Neutrophil (primary cell): ENCODE results near the gene UVRAG.
A peak's percentile ranks its signal among the peaks of the same experiment; 100 is the strongest.

Source experiments
- H3K27ac ChIP-seq: fragments of 200-600 bp; sonication (generic); 2 replicates; pipeline ENCODE4 v1.5.1; 2016; ENCODE audit warnings: mild to moderate bottlenecking, moderate library complexity
- H3K27me3 ChIP-seq: fragments of 200-600 bp; sonication (generic); 2 replicates; pipeline ENCODE4 v1.6.0; 2016; ENCODE audit warnings: mild to moderate bottlenecking
- H3K36me3 ChIP-seq: fragments of 200-600 bp; sonication (generic); 2 replicates; pipeline ENCODE4 v1.5.1; 2017
- H3K4me1 ChIP-seq, 2 experiments: fragments of 200-600 bp in 1 of 2; sonication (generic) in 1 of 2; 1 replicate in 1 of 2; 2 replicates in 1 of 2; pipeline versions ENCODE4 v1.5.1 to v1.6.1; 2013 to 2016; ENCODE audit warnings: low read depth in 1 of 2, low read length in 1 of 2, mild to moderate bottlenecking in 1 of 2, moderate library complexity in 1 of 2; ENCODE audit not compliant: control insufficient read depth in 1 of 2, insufficient read depth in 1 of 2
- H3K4me3 ChIP-seq, 2 experiments: fragments of 200-600 bp in 1 of 2; sonication (generic) in 1 of 2; 1 replicate in 1 of 2; 2 replicates in 1 of 2; pipeline ENCODE4 v1.5.1; 2013 to 2016; ENCODE audit warnings: low read depth in 1 of 2, low read length in 1 of 2, mild to moderate bottlenecking in 1 of 2, moderate library complexity in 1 of 2
- H3K9me3 ChIP-seq: fragments of 200-600 bp; sonication (generic); 2 replicates; pipeline ENCODE4 v1.5.1; 2016
- TF ChIP-seq, protein P1 (sequence below): fragments of 200-600 bp; sonication (generic); IDR thresholded peaks from 2 replicates; pipeline ENCODE4 v1.5.1; 2016; ENCODE audit warnings: antibody characterized with exemption

The UVRAG gene

DNA sequence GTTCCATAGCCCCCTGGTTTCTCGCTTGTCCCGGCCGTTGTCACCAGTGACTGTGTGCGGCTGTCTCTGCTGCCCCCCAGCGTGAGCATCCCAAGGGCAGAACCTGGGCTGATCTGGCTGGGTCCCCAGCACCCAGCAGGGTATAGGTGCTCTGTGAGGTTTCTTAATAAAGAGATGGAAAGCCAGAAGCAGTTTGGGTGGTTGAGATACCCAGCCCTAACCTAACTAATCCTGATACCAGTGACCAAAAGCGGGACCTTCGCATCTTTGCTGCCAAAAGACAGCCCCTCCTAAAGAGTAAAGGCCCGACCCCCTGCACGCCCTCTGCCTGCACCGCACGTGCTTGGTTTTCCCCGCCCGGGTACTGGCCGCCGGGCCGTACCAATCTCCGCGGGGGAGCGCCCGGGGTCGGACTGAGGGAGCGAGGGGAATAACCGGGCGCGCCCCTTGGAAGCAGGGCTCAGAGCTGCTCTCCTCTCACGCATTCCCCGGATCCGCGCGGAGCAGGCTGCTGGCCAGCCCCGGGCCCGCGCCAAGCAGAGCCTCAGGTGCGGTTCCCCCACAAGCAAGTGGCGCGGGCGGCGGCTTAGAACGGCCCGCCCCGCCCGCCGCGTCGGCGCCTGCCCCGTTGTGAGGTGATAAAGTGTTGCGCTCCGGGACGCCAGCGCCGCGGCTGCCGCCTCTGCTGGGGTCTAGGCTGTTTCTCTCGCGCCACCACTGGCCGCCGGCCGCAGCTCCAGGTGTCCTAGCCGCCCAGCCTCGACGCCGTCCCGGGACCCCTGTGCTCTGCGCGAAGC, 46.7 kb upstream of the UVRAG start, which contains the start of gene DGAT2:
DGAT2 (plus strand) TSS at position 667 of the 797 bp plus-strand sequence. CDS start 214 bp downstream, outside the sequence.
- peaks cover 55 to 59% of the 10 kb centered on the region in 2 experiments for H3K4me1 ChIP-seq

DNA sequence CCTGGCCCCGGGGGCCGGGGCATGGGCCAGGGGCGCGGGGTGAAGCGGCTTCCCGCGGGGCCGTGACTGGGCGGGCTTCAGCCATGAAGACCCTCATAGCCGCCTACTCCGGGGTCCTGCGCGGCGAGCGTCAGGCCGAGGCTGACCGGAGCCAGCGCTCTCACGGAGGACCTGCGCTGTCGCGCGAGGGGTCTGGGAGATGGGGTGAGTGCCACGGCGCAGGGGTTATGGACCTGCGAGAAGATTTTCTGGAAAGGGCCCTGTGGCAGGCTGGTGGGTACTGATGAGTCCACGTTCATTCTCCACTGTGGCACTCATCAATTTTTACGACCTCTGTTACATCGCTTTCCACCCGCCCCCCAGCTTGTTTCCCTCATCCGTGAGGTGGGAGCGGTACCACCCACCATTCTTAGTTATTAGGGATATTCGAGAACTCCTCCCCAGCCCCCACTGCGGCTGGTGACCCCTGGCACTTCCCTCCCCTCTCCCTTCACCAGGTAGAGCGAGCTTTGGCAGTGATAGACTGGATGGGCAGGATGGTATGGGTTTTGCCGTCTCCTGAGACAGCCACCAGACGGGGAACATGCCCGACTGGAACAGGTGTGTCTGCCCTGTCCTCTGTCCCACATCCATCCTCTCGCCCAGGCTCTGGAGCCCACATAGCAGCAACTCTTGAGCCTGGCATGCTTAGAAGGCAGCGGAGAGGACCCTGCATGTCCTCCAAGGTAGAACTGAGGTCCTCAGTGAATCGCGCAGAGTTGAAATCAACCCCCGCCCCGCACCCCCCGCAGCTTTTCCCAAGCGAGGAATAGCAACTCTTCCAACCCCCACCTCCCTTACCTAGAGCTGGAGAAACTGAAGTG, 45.9 kb upstream of the UVRAG start:
- H3K4me1 ChIP-seq, result peaks cover 55 to 59% of the 10 kb centered on the region in 2 experiments
- H3K27ac ChIP-seq, result peak overlapping the region; percentile 99

More for the DNA sequence above, 46.7 kb upstream of the UVRAG start, which contains the start of gene DGAT2:
- Histone ChIP-seq H3K27me3 (no peaks in the 10 kb centered on the region), H3K4me3 (peak within 1 kb of the TSS; percentile 77 to 95), H3K9me3 (no peaks in the 10 kb centered on the region), H3K36me3 (no peaks in the 10 kb centered on the region), H3K27ac (peak within 1 kb of the TSS; percentile 99)
- TF ChIP-seq, protein P1, sequence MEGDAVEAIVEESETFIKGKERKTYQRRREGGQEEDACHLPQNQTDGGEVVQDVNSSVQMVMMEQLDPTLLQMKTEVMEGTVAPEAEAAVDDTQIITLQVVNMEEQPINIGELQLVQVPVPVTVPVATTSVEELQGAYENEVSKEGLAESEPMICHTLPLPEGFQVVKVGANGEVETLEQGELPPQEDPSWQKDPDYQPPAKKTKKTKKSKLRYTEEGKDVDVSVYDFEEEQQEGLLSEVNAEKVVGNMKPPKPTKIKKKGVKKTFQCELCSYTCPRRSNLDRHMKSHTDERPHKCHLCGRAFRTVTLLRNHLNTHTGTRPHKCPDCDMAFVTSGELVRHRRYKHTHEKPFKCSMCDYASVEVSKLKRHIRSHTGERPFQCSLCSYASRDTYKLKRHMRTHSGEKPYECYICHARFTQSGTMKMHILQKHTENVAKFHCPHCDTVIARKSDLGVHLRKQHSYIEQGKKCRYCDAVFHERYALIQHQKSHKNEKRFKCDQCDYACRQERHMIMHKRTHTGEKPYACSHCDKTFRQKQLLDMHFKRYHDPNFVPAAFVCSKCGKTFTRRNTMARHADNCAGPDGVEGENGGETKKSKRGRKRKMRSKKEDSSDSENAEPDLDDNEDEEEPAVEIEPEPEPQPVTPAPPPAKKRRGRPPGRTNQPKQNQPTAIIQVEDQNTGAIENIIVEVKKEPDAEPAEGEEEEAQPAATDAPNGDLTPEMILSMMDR, result peak; percentile 59

DNA sequence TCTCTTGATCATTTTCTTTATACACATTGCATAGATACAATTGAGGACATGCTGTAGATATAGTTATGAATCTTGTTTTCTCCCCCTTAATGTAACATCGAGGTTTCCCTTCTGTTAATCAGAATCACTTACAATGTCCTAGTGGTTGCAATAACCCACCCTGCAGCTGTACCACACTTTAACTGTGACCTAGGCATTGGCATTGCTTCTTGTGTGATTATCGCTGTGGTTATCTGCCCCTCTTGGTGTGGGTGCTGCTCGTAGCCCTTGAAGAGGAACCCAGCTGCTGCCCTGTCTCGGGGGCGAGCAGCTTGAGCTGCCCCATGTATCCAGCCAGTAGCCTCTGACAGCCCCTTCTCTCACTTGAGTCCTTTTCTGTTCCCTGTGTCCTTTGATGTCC, 44.9 kb upstream of the UVRAG start:
- H3K27me3 ChIP-seq, result no peaks in the 10 kb centered on the region
- H3K4me3 ChIP-seq, result peak overlapping the region; percentile 77 to 95
- H3K27ac ChIP-seq, result peak overlapping the region; percentile 99
- peaks cover 63% of the 10 kb centered on the region in 2 experiments for H3K4me1 ChIP-seq
- H3K36me3 ChIP-seq, result peaks cover 5% of the 10 kb centered on the region
- no peaks in the 10 kb centered on the region for H3K9me3 ChIP-seq
- TF ChIP-seq, protein P1, result no peak

More for the DNA sequence above, 45.9 kb upstream of the UVRAG start:
- TF ChIP-seq, protein P1, result no peak
- Histone ChIP-seq H3K4me3 (peak overlapping the region; percentile 77 to 95), H3K9me3 (no peaks in the 10 kb centered on the region), H3K27me3 (no peaks in the 10 kb centered on the region), H3K36me3 (no peaks in the 10 kb centered on the region)

DNA sequence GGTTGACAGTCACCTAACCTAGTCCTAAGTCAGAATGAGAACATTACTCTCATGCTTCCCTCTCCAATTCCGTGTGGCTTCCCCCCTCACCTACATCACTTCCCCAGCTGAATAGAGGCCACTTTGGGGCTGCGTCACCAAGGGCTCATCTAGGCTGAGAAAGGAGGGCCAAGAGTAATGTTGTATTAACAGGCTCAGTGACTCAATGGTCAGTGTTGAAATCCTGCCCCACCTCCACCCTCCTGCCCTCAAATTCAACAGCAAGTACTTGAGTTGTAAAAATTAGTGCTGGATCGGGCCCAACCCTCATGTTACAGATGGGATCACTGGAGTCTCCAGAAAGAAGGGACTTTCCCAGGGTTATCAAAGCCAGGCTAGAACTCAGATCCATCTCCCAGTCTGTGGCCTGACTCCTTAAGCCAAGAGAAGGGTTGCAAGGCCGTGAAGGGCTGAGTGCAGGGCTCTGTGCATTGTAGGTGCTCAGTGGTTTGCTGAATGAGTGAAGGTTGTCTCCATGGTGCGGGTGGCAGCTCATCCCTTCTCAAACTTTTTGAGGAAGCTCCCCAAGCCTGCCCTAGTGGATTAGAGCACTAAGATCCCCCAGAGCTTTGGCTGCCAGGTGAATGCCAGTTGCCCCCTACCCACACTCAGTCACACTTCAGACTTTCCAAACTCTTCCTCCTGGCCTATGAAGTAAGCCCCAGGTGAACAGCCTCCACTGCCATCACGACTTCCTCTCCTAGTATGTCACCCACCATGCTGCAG, 43.2 kb upstream of the UVRAG start:
- TF ChIP-seq, protein P1, result peak; percentile 14
- H3K4me1 ChIP-seq, result peaks cover 80% of the 10 kb centered on the region in 2 experiments
- H3K36me3 ChIP-seq, result peaks cover 20% of the 10 kb centered on the region
- H3K4me3 ChIP-seq, result peak overlapping the region; percentile 77 to 95
- H3K27me3 ChIP-seq, result no peaks in the 10 kb centered on the region
- H3K9me3 ChIP-seq, result no peaks in the 10 kb centered on the region
- peak overlapping the region; percentile 99 for H3K27ac ChIP-seq
